Right lobe of liver (tissue), 4 donors: ENCODE results near the gene SLC5A9.

ENCODE experiments used
- POLR2A ChIP-seq: fragments of 450-650 bp; IDR thresholded peaks from one replicate; pipeline ENCODE4 v1.6.1; 2017; ENCODE audit warnings: antibody characterized with exemption, mild to moderate bottlenecking
- TF ChIP-seq, protein P1 (sequence below), 4 donors: fragments of 200-600 bp in 3 of 4; fragments of 450-650 bp in 1 of 4; IDR thresholded peaks; one replicate each; pipeline versions ENCODE4 v1.5.1 to v1.8.0; 2016 to 2022; ENCODE audit warnings: antibody characterized with exemption in 4 of 4, mild to moderate bottlenecking in 2 of 4
- donor health status: DM: no; HTN: no; CAD: no.
- donor health status: DM: no; HTN: no; CAD: no.
- donor health status: DM: no; HTN: yes; CAD: no.

DNA sequence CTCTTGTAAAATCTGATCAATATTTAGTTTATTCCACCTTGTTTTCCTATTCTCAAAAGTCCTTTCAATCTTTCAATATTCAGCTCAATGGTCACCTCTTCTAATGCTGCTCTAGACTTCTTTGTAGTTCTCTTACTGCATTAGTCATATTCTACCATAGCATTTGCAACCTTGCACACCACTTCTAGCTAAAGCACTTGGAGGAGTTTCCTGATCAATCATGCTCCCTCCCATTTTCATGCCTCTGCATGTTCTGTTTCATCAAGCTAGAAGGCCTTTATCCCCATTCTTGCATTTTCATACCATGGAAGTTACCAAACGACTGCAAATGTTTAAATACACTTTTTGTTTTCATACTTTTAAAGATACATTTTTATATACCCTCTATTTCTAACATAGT lies 72.1 kb downstream of the SLC5A9 start:
- TF ChIP-seq, protein P1, sequence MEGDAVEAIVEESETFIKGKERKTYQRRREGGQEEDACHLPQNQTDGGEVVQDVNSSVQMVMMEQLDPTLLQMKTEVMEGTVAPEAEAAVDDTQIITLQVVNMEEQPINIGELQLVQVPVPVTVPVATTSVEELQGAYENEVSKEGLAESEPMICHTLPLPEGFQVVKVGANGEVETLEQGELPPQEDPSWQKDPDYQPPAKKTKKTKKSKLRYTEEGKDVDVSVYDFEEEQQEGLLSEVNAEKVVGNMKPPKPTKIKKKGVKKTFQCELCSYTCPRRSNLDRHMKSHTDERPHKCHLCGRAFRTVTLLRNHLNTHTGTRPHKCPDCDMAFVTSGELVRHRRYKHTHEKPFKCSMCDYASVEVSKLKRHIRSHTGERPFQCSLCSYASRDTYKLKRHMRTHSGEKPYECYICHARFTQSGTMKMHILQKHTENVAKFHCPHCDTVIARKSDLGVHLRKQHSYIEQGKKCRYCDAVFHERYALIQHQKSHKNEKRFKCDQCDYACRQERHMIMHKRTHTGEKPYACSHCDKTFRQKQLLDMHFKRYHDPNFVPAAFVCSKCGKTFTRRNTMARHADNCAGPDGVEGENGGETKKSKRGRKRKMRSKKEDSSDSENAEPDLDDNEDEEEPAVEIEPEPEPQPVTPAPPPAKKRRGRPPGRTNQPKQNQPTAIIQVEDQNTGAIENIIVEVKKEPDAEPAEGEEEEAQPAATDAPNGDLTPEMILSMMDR (IDR thresholded peaks at IDR 0.05) = no peak
- no peak for TF ChIP-seq POLR2A
